Measurements from ENCODE around the gene ARHGEF16.

DNA sequence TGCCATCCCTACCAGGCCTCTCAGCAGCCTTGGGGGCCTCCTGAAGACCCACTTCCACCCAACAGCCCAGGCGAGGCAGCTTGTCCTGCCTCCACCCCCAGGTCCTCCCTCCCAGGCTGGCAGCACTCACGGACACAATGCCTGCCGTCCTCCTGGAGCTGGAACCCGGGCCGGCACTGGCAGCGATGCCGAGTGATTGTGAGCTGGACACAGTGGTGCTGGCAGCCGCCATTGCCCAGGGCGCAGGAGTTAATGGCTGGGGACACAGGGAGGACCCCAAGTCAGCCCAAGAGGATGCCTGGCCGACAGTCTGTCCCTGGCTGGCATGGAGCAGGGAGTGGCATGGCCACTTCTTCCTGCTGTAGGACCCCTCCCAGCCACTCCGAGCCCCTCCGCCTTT, 60.8 kb downstream of the ARHGEF16 start:
- TF ChIP-seq FOXM1 (IDR thresholded peaks at IDR 0.05; ENCODE audit: borderline replicate concordance, low read depth) = no peak
- TF ChIP-seq TAF1 (IDR thresholded peaks at IDR 0.05; ENCODE audit: low read depth) = no peak

Data from Ishikawa (cell line).